Ishikawa (cell line): ENCODE data around the gene KCNQ5.

Source experiments
- CREB1 ChIP-seq: IDR thresholded peaks from 2 replicates; pipeline ENCODE4 v1.6.1; 2012; ENCODE audit warnings: low read depth
- EP300 ChIP-seq: IDR thresholded peaks from 2 replicates; pipeline ENCODE4 v1.6.1; 2012; ENCODE audit warnings: borderline replicate concordance
- RAD21 ChIP-seq: IDR thresholded peaks from 2 replicates; pipeline ENCODE4 v1.6.1; 2012; ENCODE audit warnings: low read depth
- REST ChIP-seq: IDR thresholded peaks from 2 replicates; pipeline ENCODE4 v1.6.1; 2012; ENCODE audit warnings: low read depth, mild to moderate bottlenecking
- TAF1 ChIP-seq: IDR thresholded peaks from 2 replicates; pipeline ENCODE4 v1.6.1; 2012; ENCODE audit warnings: low read depth, mild to moderate bottlenecking
- TEAD4 ChIP-seq: IDR thresholded peaks from 2 replicates; pipeline ENCODE4 v1.6.1; 2012
- USF1 ChIP-seq: IDR thresholded peaks from 2 replicates; pipeline ENCODE4 v1.6.1; 2012
- YY1 ChIP-seq: IDR thresholded peaks from 2 replicates; pipeline ENCODE4 v1.6.1; 2012; ENCODE audit warnings: low read depth
- ZBTB7A ChIP-seq: IDR thresholded peaks from 2 replicates; pipeline ENCODE4 v1.6.1; 2012; ENCODE audit warnings: low read depth

GRCh38 chr6:72892901-72893300 is 271.0 kb downstream of the KCNQ5 start:
- TF ChIP-seq EP300 (no peak), CREB1 (no peak), RAD21 (no peak), ZBTB7A (no peak), TEAD4 (no peak), REST (no peak), YY1 (no peak), USF1 (no peak), TAF1 (no peak)
